ENCODE results near the gene HGFAC.
"Not testable (repeated sequence)": the region's sequence is repeated elsewhere in the genome, so short reads cannot be mapped to it uniquely, and the experiment has no call there.

HGFAC gene
- 0.56 reads per million for total RNA-seq

DNA sequence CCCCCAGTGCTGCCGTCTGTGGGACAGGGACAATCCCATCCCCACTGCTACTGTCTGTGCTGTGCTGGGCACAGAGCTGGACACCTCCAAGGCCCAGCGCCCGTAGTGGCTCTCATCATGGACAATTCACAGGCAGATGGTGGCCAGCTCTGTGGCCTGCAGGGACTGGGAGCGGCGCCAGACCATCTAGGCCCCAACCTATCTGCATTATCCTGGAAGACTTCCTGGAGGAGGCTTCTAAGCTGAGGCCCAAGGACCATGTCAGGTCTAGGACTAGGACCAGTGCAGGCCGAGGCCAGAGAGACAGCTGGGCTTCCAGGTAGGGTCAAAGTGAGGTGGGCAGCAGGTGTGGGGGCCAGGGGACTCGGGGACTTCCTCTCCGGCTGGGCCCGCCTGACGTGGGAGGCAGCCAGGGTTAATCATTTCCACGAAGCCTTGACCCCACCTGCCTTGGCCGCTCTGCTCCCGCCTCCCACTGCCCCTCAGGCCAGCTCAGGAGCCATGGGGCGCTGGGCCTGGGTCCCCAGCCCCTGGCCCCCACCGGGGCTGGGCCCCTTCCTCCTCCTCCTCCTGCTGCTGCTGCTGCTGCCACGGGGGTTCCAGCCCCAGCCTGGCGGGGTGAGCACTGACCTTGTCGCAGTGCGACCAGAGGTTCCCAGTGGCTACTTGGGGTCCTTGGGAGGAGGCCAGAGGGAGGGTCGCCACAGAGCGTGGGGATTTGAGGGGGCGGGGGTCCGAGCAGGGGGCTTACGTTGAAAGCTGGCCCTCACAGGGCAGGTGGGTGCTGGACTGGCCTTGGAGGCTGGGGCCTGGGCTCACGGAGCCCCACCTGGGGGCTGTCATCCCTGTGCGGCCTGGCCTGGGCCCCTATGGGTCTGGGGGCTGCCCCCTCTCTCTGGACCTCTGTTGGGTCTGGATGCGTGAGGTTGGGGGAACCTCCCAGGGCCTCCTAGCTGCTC lies at the start of gene HGFAC:
TSS of gene HGFAC (plus strand) at position 468 of the 959 bp plus-strand sequence. CDS start at position 502, 34 bp downstream.
- no peak for DNase-seq

GRCh38 chr4:3392321-3392720 lies 49.4 kb upstream of the HGFAC start:
- no peak for DNase-seq

DNA sequence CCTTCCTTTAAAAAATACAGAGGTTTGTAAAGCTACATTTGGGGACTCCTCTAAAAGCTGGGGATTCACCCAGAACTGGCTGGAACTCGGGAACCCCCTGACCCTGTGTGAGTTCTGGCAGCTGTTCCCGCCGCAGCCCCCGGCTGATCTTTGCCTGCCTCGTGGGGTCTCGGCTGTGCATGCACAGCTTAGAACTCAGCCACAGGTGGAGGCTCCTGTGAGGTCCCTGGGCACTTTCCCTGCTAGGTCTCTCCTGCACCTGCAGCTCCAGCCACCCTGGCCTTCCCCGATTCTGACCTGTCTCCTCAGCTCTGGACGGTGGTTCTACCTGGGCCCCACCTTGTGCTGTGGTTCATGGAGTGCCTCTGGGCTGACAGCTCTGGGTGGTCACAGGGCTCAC lies 48.6 kb upstream of the HGFAC start:
- DNase-seq: no peak

DNA sequence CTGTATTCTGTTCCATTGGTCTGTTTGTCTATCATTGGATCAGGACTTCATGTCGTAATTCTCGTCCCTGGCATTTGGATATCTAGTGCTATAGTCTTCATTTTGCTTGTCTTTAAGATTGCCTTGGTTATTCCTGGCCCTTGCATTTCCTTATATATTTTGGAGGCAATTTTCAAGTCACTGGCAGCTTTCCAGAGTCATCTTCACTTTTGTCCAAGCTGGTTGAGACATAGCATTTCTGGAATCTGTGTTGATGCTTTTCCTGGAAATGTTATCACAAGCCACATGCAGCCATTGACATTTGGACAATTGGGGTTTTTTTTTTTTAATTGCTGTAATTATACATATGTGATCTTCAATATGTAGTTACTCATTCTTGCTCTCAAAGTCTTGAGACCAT lies 45.2 kb upstream of the HGFAC start:
- DNase-seq: no peak

DNA sequence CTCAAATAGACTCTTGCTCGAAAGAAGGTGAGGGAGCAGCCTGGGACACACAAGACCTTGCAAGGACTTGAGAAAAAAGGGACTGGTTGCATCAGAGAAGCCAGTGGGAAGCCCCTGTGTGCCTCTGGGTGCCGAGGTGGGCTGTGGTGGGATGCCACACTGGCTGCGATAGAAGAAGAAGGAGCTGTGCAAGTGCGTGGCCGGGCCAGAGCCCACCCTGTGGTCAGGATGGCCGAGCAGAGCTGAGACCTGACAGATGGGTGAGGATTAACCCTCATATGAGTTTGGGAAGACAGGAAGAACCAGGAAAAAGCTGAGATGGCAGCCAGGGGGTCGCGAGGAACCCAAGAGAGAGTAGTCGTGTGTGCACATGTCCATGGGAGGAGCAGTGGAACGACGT lies 44.6 kb upstream of the HGFAC start:
- no peak for DNase-seq

DNA sequence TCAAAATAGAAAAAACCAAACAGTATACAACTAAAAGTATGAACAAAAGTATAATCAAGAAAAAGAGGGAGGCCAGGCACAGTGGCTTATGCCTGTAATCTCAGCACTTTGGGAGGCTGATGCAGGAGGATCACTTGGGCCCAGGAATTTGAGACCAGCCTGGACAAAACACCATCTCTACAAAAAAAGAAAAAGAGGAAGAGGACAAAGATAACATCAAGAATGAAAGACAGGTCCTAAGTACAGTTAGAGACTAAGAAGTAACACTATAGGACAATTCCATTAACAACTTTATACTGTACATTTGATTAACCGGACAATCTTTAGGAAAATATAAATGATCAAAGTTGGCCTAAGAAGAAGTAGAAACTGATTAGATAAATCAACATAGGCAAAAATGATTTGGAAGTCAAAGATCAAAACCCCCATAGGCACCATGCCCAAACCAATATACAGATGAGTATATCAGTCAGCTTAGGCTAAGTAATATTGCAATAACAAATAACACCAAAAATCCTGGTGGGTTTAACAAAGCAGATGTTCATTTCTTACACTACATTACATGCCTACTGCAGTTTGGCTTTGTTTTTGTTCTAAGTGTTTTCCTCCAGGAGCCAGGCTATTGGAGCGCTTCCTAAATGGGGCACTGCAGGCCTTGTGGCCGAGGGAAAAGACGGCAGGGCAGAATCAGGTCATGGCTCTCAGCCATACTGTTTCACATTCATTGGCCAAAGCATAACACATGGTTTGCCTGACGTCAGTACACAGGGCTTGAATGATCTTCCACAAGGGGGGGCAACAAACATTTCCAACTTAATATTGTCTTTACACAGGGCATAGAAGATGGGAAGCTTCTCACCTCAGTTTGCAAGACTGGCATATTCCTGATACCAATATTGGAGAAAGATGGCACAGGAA lies 42.2 kb upstream of the HGFAC start:
- no peak for DNase-seq

DNA sequence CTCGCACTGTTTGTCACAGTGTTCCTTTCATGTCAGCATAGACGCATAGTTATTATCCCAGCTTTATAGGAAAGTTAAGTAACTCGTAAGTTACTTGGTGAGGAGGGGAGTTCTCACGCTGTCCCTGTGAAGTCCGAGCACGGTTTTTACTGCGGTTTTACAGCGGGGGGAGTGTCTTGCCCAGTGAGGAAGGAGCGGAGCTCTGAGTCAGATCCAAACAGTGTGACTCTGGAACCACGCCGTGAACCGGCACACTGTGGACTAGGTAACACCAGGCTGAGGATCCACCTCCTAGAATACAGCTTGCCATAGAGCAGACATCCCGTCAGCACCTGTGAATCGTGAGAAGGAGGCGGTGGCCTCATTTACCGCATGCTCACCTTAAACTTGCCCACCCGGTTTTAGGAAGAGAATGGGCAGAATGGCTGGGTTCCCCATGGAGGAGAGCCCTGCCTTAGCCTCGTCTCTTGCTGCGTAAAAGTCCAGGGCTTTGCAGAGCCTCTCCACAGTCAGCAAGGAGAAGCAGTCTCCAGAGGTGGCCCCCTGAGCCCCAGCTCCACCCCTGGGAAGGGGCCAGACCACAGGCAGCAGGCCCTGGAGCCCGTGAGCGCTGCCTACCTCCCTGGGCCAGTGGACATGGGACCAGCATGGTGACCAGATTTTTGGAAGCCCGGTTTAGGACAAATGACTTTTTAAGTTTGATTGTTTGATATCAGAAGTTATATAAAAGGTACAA lies 40.2 kb upstream of the HGFAC start:
- no peak for DNase-seq

GRCh38 chr4:3402491-3403347 lies 39.0 kb upstream of the HGFAC start:
- no peak for DNase-seq

GRCh38 chr4:3403348-3403906 lies 38.3 kb upstream of the HGFAC start:
- DNase-seq: no peak

GRCh38 chr4:3404546-3404945 lies 37.2 kb upstream of the HGFAC start:
- DNase-seq: no peak

- DNase-seq: no peak
Measured at GRCh38 chr4:3405176-3405575, 36.6 kb upstream of the HGFAC start.

- no peak for DNase-seq
Measured at GRCh38 chr4:3406021-3406420, 35.7 kb upstream of the HGFAC start.

DNA sequence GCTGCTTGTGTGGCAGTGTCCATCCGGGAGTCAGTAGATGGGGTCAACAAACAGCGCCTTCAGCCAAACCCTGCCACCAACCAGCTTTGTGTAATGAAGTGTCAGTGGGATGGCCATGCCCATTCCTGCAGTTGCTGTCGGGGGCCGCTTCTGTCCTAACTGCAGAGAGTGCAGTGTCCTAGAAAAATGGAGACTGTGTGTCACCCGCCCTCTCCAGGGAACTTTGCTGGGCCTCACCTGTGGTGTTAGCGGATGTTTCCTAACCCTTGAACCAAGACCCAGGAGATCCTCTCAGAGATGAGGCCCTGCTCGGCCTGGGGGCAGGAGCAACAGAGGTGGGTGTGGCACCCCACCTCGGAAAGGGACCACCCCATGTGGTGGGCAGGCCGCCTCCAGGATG lies 35.3 kb upstream of the HGFAC start:
- no peak for DNase-seq

- no peak for DNase-seq
Measured at GRCh38 chr4:3407171-3407771, 34.5 kb upstream of the HGFAC start.

DNA sequence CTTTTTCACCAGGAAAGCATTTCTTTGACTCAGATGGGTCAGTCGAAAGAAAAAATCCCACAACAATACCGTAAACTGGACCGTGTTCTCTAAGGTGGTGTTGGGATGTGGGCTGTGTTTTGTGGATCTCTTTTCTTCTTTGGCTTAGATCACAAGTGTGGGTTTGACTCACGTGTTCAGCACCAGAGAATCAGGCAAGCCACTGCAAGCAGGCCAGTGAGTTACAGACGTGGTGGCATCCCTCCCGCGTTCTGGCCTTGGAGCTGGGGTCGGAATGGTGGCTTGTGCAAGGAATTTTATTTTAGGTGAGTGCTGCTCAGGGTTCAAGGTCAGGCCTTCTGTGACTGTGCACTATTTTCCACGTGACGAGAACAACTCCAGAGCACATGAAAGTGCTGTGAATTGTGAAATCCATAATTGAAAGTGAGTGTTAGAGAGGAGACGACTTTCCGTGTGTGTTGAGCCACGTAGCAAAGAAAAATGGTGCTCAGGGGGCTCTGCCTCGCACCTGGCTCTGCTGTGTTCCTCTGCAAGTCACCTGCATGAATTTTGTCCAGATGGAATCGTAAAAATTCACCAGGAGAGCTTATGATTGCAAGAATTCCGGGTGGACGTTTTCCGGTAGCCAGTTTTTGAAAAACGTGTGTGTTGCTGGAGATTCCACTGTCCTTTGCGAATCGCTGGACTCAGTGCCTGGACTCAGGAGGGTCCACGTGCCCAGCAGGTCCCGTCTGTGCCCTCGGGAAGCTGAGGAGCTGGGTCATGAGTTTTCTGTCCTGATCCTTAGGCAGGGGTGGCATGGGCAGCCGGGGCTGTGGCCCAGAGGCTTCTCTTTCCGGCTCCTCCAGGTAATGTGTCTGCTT lies 33.6 kb upstream of the HGFAC start:
- DNase-seq: no peak

GRCh38 chr4:3408793-3409330 lies 32.9 kb upstream of the HGFAC start:
- DNase-seq: no peak

- DNase-seq: no peak
Measured at GRCh38 chr4:3409571-3410091, 32.1 kb upstream of the HGFAC start.

GRCh38 chr4:3410401-3411135 lies 31.2 kb upstream of the HGFAC start:
- no peak for DNase-seq

GRCh38 chr4:3411190-3411589 lies 30.6 kb upstream of the HGFAC start:
- DNase-seq: not testable (repeated sequence)

All from effector CD4-positive, alpha-beta T cell (primary cell).